K562 (cell line): ENCODE data around the gene GZMH.
"Not testable (repeated sequence)": the region's sequence is repeated elsewhere in the genome, so short reads cannot be mapped to it uniquely, and the experiment has no call there.

ENCODE experiments used
- CHD2 ChIP-seq: IDR thresholded peaks from 2 replicates; pipeline ENCODE4 v1.6.1; 2011; ENCODE audit warnings: low read depth, low read length
- ESRRA ChIP-seq: fragments of 450-650 bp; IDR thresholded peaks from 2 replicates; pipeline ENCODE4 v1.6.1; 2014; ENCODE audit warnings: low read depth, mild to moderate bottlenecking, moderate library complexity, borderline replicate concordance
- EZH2 ChIP-seq: IDR thresholded peaks from 2 replicates; pipeline ENCODE4 v1.6.1; 2012; ENCODE audit warnings: low read depth, mild to moderate bottlenecking, inconsistent platforms, low read length, borderline replicate concordance
- GABPA ChIP-seq: fragments of 200-800 bp; sonication (Bioruptor generic); conservative IDR thresholded peaks from 2 replicates; pipeline ENCODE4 v1.6.1; 2016; ENCODE audit warnings: low read depth, missing genetic modification characterization, missing compliant biosample characterization
- PCBP2 ChIP-seq: fragments of 200-400 bp; formaldehyde crosslinking; IDR thresholded peaks from 2 replicates; pipeline ENCODE4 v1.6.1; 2018; ENCODE audit warnings: low read length, low read depth, mild to moderate bottlenecking, moderate library complexity; ENCODE audit not compliant: poor library complexity, severe bottlenecking
- SMC3 ChIP-seq: conservative IDR thresholded peaks from 2 replicates; pipeline ENCODE4 v1.6.1; 2011; ENCODE audit warnings: low read depth, low read length, improper control_type of control experiment; ENCODE audit not compliant: insufficient read depth
- SPI1 ChIP-seq: IDR thresholded peaks from 2 replicates; pipeline ENCODE4 v1.6.1; 2011; ENCODE audit warnings: low read depth, low read length, control low read depth, borderline replicate concordance
- TAF1 ChIP-seq: IDR thresholded peaks from 2 replicates; pipeline ENCODE4 v1.6.1; 2011; ENCODE audit warnings: mild to moderate bottlenecking, low read length, moderate library complexity; ENCODE audit not compliant: insufficient read depth, control insufficient read depth, severe bottlenecking; ENCODE audit errors: extremely low read depth
- ZSCAN29 ChIP-seq: fragments of 450-650 bp; IDR thresholded peaks from 2 replicates; pipeline ENCODE4 v1.6.1; 2017
- TF ChIP-seq, protein P1 (sequence below), 3 experiments: IDR thresholded peaks in 2 of 3; conservative IDR thresholded peaks in 1 of 3; 2 replicates each; pipeline ENCODE4 v1.5.1; 2011 to 2012; ENCODE audit warnings: low read length in 3 of 3, mild to moderate bottlenecking in 3 of 3, control low read depth in 2 of 3, improper control_type of control experiment in 1 of 3, inconsistent platforms in 1 of 3, low read depth in 1 of 3, mixed read lengths in 1 of 3, moderate library complexity in 1 of 3; ENCODE audit not compliant: insufficient read depth in 2 of 3
- TF ChIP-seq, protein P2 (sequence below): sonication (generic); formaldehyde crosslinking; IDR thresholded peaks from 2 replicates; pipeline ENCODE4 v1.8.1; 2022; ENCODE audit warnings: missing genetic modification reagents

DNA sequence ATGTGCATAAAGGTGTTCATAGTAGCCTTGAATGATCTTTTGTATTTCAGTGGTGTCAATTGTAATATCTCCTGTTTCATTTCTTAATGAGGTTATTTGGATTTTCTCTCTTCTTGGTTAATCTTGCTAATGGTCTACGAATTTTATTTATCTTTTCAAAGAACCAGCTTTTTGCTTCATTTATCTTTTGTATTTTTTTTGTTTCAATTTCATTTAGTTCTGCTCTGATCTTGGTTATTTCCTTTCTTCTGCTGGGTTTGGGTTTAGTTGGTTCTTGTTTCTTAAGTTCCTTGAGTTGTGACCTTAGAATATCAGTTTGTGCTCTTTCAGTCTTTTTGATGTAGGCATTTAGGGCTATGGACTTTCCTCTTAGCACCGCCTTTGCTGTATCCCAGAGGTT is 18.5 kb downstream of the GZMH start:
- TF ChIP-seq, protein P1, sequence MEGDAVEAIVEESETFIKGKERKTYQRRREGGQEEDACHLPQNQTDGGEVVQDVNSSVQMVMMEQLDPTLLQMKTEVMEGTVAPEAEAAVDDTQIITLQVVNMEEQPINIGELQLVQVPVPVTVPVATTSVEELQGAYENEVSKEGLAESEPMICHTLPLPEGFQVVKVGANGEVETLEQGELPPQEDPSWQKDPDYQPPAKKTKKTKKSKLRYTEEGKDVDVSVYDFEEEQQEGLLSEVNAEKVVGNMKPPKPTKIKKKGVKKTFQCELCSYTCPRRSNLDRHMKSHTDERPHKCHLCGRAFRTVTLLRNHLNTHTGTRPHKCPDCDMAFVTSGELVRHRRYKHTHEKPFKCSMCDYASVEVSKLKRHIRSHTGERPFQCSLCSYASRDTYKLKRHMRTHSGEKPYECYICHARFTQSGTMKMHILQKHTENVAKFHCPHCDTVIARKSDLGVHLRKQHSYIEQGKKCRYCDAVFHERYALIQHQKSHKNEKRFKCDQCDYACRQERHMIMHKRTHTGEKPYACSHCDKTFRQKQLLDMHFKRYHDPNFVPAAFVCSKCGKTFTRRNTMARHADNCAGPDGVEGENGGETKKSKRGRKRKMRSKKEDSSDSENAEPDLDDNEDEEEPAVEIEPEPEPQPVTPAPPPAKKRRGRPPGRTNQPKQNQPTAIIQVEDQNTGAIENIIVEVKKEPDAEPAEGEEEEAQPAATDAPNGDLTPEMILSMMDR (IDR thresholded peaks at IDR 0.05 in 2 of 3, conservative IDR thresholded peaks at IDR 0.05 in 1 of 3; ENCODE audit: insufficient read depth in 2 of 3, low read depth in 1 of 3, low read length in 3 of 3): not testable (repeated sequence)
- TF ChIP-seq PCBP2; GABPA (tag); CHD2; TAF1; ZSCAN29; ESRRA; EZH2; SMC3; SPI1: not testable (repeated sequence)
- TF ChIP-seq, protein P2, sequence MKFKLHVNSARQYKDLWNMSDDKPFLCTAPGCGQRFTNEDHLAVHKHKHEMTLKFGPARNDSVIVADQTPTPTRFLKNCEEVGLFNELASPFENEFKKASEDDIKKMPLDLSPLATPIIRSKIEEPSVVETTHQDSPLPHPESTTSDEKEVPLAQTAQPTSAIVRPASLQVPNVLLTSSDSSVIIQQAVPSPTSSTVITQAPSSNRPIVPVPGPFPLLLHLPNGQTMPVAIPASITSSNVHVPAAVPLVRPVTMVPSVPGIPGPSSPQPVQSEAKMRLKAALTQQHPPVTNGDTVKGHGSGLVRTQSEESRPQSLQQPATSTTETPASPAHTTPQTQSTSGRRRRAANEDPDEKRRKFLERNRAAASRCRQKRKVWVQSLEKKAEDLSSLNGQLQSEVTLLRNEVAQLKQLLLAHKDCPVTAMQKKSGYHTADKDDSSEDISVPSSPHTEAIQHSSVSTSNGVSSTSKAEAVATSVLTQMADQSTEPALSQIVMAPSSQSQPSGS: not testable (repeated sequence)
